Upper lobe of left lung (tissue), 4 donors: ENCODE results near the gene UTS2.

Experiments used
- POLR2A ChIP-seq, 4 donors: fragments of 450-650 bp; IDR thresholded peaks; one replicate each; pipeline ENCODE4 v1.5.1; 2016 to 2017; ENCODE audit warnings: antibody characterized with exemption in 4 of 4, mild to moderate bottlenecking in 2 of 4
- TF ChIP-seq, protein P1 (sequence below), 6 experiments: fragments of 450-650 bp in 4 of 6; fragments of 200-600 bp in 2 of 6; sonication (generic) in 2 of 6; IDR thresholded peaks; one replicate each; pipeline ENCODE4 v1.5.1; 2016 to 2019; ENCODE audit warnings: antibody characterized with exemption in 6 of 6

GRCh38 chr1:7899741-7900140, 46.9 kb upstream of the UTS2 start:
- TF ChIP-seq POLR2A (IDR thresholded peaks at IDR 0.05), result no peak
- TF ChIP-seq, protein P1, sequence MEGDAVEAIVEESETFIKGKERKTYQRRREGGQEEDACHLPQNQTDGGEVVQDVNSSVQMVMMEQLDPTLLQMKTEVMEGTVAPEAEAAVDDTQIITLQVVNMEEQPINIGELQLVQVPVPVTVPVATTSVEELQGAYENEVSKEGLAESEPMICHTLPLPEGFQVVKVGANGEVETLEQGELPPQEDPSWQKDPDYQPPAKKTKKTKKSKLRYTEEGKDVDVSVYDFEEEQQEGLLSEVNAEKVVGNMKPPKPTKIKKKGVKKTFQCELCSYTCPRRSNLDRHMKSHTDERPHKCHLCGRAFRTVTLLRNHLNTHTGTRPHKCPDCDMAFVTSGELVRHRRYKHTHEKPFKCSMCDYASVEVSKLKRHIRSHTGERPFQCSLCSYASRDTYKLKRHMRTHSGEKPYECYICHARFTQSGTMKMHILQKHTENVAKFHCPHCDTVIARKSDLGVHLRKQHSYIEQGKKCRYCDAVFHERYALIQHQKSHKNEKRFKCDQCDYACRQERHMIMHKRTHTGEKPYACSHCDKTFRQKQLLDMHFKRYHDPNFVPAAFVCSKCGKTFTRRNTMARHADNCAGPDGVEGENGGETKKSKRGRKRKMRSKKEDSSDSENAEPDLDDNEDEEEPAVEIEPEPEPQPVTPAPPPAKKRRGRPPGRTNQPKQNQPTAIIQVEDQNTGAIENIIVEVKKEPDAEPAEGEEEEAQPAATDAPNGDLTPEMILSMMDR (IDR thresholded peaks at IDR 0.05), result no peak
